ENCODE measurements around the gene ZNF683. TPM values are rescaled to one million over a fixed set of nuclear protein-coding genes. Genes with fewer than 3 reads are reported as not detected.

ZNF683 gene
- total RNA-seq, 1 donor from 2014 or later = not detected

- no peak overlapping the region for H3K4me3 ChIP-seq (ENCODE audit: low read depth, low read length)
- FAIRE-seq = no peak
- peak; percentile 81 for DNase-seq (ENCODE audit: low read depth)
- TF ChIP-seq, protein P1, sequence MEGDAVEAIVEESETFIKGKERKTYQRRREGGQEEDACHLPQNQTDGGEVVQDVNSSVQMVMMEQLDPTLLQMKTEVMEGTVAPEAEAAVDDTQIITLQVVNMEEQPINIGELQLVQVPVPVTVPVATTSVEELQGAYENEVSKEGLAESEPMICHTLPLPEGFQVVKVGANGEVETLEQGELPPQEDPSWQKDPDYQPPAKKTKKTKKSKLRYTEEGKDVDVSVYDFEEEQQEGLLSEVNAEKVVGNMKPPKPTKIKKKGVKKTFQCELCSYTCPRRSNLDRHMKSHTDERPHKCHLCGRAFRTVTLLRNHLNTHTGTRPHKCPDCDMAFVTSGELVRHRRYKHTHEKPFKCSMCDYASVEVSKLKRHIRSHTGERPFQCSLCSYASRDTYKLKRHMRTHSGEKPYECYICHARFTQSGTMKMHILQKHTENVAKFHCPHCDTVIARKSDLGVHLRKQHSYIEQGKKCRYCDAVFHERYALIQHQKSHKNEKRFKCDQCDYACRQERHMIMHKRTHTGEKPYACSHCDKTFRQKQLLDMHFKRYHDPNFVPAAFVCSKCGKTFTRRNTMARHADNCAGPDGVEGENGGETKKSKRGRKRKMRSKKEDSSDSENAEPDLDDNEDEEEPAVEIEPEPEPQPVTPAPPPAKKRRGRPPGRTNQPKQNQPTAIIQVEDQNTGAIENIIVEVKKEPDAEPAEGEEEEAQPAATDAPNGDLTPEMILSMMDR (IDR thresholded peaks at IDR 0.05; ENCODE audit: insufficient read depth, low read length, severe bottlenecking) = peak; percentile 19
- H3K27me3 ChIP-seq (ENCODE audit: control insufficient read depth, insufficient read depth, low read length) = no peaks in the 10 kb centered on the region
- H3K36me3 ChIP-seq (ENCODE audit: control insufficient read depth, insufficient read depth, low read length) = peaks cover 43% of the 10 kb centered on the region
Observed at GRCh38 chr1:26327956-26328362, 44.6 kb downstream of the ZNF683 start.

DNA sequence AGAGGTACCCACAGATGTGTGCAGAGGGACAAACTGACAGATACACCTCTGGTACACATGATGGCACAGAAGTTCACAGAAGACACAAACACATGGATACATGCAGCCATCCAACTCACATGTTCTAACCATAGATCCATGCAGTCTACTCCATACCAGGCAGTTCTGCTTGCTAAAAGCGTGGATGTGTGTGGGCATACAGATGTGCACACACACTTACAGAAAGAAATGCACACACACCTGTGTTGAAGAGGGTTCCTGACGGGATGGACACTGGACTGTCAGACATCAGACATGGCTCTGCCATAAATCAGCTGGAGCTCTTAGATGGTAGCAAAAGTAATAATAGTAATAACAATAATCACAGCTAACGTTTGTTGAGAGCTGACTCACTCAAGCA lies 48.0 kb downstream of the ZNF683 start:
- FAIRE-seq (no peak), DNase-seq (ENCODE audit: low read depth) (no peak)
- TF ChIP-seq, protein P1 (IDR thresholded peaks at IDR 0.05; ENCODE audit: insufficient read depth, low read length, severe bottlenecking) = no peak
- Histone ChIP-seq H3K27me3 (ENCODE audit: control insufficient read depth, insufficient read depth, low read length) (no peaks in the 10 kb centered on the region), H3K4me3 (ENCODE audit: low read depth, low read length) (no peak overlapping the region), H3K36me3 (ENCODE audit: control insufficient read depth, insufficient read depth, low read length) (peaks cover 49% of the 10 kb centered on the region)

GRCh38 chr1:26323382-26323781 lies 49.2 kb downstream of the ZNF683 start:
- H3K4me3 ChIP-seq (ENCODE audit: low read depth, low read length) = no peak overlapping the region
- H3K36me3 ChIP-seq (ENCODE audit: control insufficient read depth, insufficient read depth, low read length) = peaks cover 48% of the 10 kb centered on the region
- no peaks in the 10 kb centered on the region for H3K27me3 ChIP-seq (ENCODE audit: control insufficient read depth, insufficient read depth, low read length)
- DNase-seq (ENCODE audit: low read depth) (no peak), FAIRE-seq (no peak)
- TF ChIP-seq, protein P1 (IDR thresholded peaks at IDR 0.05; ENCODE audit: insufficient read depth, low read length, severe bottlenecking) = no peak

DNA sequence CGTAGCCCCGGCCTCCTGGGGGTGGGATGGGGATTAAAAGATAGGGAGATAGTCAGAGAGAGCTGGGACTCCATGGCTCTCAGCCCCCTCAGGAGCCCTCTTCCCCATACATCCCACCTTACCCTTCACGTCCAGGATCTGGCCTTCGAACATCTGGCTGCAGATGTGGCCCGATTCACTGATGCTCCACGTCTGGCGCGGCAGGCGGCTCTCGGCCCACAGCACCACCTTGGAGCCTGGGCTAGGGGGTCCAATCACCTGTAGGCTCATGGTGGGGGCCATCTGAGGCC lies 50.6 kb downstream of the ZNF683 start:
- FAIRE-seq (no peak), DNase-seq (ENCODE audit: low read depth) (no peak)
- TF ChIP-seq, protein P1 (IDR thresholded peaks at IDR 0.05; ENCODE audit: insufficient read depth, low read length, severe bottlenecking) = no peak
- H3K4me3 ChIP-seq (ENCODE audit: low read depth, low read length) = no peak overlapping the region
- no peaks in the 10 kb centered on the region for H3K27me3 ChIP-seq (ENCODE audit: control insufficient read depth, insufficient read depth, low read length)
- H3K36me3 ChIP-seq (ENCODE audit: control insufficient read depth, insufficient read depth, low read length) = peaks cover 44% of the 10 kb centered on the region

GRCh38 chr1:26321315-26322041 lies 51.1 kb downstream of the ZNF683 start:
- H3K27me3 ChIP-seq (ENCODE audit: control insufficient read depth, insufficient read depth, low read length) = no peaks in the 10 kb centered on the region
- TF ChIP-seq, protein P1 (IDR thresholded peaks at IDR 0.05; ENCODE audit: insufficient read depth, low read length, severe bottlenecking) = peak; percentile 89
- DNase-seq (ENCODE audit: low read depth) (peak; percentile 62), FAIRE-seq (peak; percentile 72)
- H3K36me3 ChIP-seq (ENCODE audit: control insufficient read depth, insufficient read depth, low read length) = peaks cover 41% of the 10 kb centered on the region
- no peak overlapping the region for H3K4me3 ChIP-seq (ENCODE audit: low read depth, low read length)

GRCh38 chr1:26320896-26321295 lies 51.7 kb downstream of the ZNF683 start:
- FAIRE-seq = no peak
- Histone ChIP-seq H3K36me3 (ENCODE audit: control insufficient read depth, insufficient read depth, low read length) (peaks cover 40% of the 10 kb centered on the region), H3K4me3 (ENCODE audit: low read depth, low read length) (no peak overlapping the region), H3K27me3 (ENCODE audit: control insufficient read depth, insufficient read depth, low read length) (no peaks in the 10 kb centered on the region)
- DNase-seq (ENCODE audit: low read depth) = no peak
- TF ChIP-seq, protein P1 (IDR thresholded peaks at IDR 0.05; ENCODE audit: insufficient read depth, low read length, severe bottlenecking) = no peak

All from bronchial epithelial cell (primary cell).